Ovary (tissue), 9 donors: ENCODE data around the gene BTBD19. TPM values are rescaled to one million over a fixed set of nuclear protein-coding genes. Genes with fewer than 3 reads are reported as not detected.

Source experiments
- DNase-seq, 5 donors: peaks; one replicate each; pipeline ENCODE4 v3.0.0-alpha.2; 2019 to 2020
- H3K27ac ChIP-seq, 2 donors: fragments of 200-600 bp; one replicate each; pipeline versions ENCODE4 v1.5.1 to v1.8.0; 2019 to 2022
- H3K27me3 ChIP-seq: fragments of 200-600 bp; one replicate; pipeline ENCODE4 v1.8.0; 2022
- H3K36me3 ChIP-seq: fragments of 200-600 bp; sonication (generic); one replicate; pipeline ENCODE4 v1.5.1; 2019
- H3K4me1 ChIP-seq: one replicate; pipeline ENCODE4 v1.8.1; 2013; ENCODE audit warnings: mild to moderate bottlenecking, moderate library complexity; ENCODE audit not compliant: insufficient read depth
- H3K4me3 ChIP-seq: fragments of 200-600 bp; sonication (generic); one replicate; pipeline ENCODE4 v1.5.1; 2017
- H3K9me3 ChIP-seq, 2 donors: fragments of 200-600 bp in 1 of 2; sonication (generic) in 1 of 2; one replicate each; pipeline versions ENCODE4 v1.5.1 to v1.8.1; 2013 to 2019; ENCODE audit warnings: mild to moderate bottlenecking in 1 of 2, moderate library complexity in 1 of 2
- EP300 ChIP-seq: sonication (generic); formaldehyde crosslinking; IDR thresholded peaks from one replicate; pipeline ENCODE4 v1.6.1; 2017; ENCODE audit warnings: antibody characterized with exemption
- POLR2A ChIP-seq: fragments of 450-650 bp; IDR thresholded peaks from one replicate; pipeline ENCODE4 v1.6.1; 2017; ENCODE audit warnings: antibody characterized with exemption, mild to moderate bottlenecking, moderate library complexity
- WGBS, 3 donors: extraction: QIAGEN DNeasy Blood & Tissue Kit in 1 of 3; methylation state at CpG; one replicate each; pipeline versions ENCODE4 v1.1.5 to v1.1.7; 2013 to 2017; 5-methylcytosine and 5-hydroxymethylcytosine counted together
- intact Hi-C, 4 donors: fragments of 100-400 bp; cut with DNase I; formaldehyde crosslinking; loops; one replicate each; pipeline versions ENCODE4 v1.11.0 to v1.15.1; 2022 to 2023
- polyA plus RNA-seq, 2 donors: library from polyadenylated mRNA; stranded (reverse); fragments of 200-250 nt in 1 of 2; fragments of 350-450 nt in 1 of 2; fragmentation: Illumina TruSeq in 1 of 2; extraction: RNeasy Lipid Tissue Mini Kit (QIAGEN cat#74804) in 1 of 2; gene quantifications; one replicate each; pipeline ENCODE4 v1.2.3, GENCODE V29; 2013 to 2014
- total RNA-seq, 7 donors: library from RNA; depleted of rRNA in 2 of 7; stranded (reverse); fragments of >200 nt in 2 of 7; fragmentation: NEBNext Ultra II Directional in 3 of 7; extraction: Animal tissue kit (Norgen Biotek cat#: 25700) in 3 of 7; gene quantifications; one replicate each; pipeline versions ENCODE4 v1.1.0 to v1.2.4, GENCODE V29; 2016 to 2023
- TF ChIP-seq, protein P1 (sequence below), 3 donors: fragments of 450-650 bp in 2 of 3; fragments of 200-600 bp in 1 of 3; IDR thresholded peaks; one replicate each; pipeline versions ENCODE4 v1.5.1 to v1.8.0; 2016 to 2022; ENCODE audit warnings: antibody characterized with exemption in 3 of 3, mild to moderate bottlenecking in 1 of 3
- donor health status: DM: no; HTN: no; CAD: no; lungs with moderate emphysema.
- donor health status: DM: no; HTN: no; CAD: no.
- donor health status: Bipolar disorder and iron deficiency.
- donor health status: DM: yes; HTN: yes; CAD: no.
- donor health status: DM: no; HTN: no; CAD: no.
- donor health status: DM: yes; HTN: yes; CAD: no.

BTBD19 gene
- total and polyA plus RNA-seq, 9 donors, result 7.1 to 24.3 (median 15.0) TPM

DNA sequence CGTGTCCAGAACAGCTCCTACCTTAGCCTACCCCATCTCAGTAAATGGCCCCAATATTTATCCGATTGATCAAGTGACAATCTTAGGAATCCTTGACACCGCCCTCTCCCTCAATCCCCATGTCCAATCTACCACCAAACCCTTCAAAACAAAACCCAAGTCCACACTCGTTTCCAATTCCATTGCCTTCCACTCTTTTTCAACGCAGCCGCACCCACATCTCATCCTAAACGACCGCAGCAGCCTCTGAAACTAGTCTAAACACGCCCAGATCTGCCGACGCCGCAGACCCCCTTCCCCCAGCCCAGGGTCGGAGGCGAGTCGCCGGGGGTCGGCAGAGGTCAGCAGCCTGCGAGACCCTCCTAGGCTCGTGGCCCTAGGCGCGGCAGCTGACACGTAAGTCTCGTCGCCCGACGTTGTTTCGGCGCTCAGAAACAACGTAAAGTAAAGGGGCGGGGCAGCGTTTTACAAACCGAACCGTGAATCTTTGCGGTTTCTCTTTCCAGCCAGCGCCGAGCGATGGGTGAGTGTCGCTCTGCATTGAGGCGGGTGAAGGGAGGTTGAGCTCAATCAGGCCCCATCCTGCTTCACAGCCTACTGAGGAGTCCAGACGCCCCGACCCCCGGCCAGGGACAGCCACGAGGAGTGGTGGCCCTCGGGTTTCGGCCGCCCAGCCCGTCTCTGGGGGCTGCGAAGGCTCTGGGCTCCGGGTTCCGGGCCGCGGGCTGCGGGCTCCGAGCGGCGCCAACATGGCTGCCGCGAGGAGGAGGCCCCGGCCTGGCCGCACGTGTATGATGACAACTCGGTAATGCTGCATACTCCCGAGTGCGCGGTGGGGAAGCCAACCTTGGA is 33.0 kb upstream of the BTBD19 start, which contains the start of gene RPS8:
Gene RPS8 (plus strand): TSS at position 463 of the 852 bp plus-strand sequence. CDS start 57 bp downstream, at position 520.
- WGBS, 3 donors, result 0 to 1% (median 0%) methylated on average over 45 to 65 of the region's 65 CpGs
- H3K9me3 ChIP-seq, result no peaks in the 10 kb centered on the region
- peaks cover 5% of the 10 kb centered on the region for H3K4me1 ChIP-seq
- H3K27ac ChIP-seq, result peak within 1 kb of the TSS; percentile 81 to 94
- no peaks in the 10 kb centered on the region for H3K36me3 ChIP-seq
- intact Hi-C loops, result no loop called here
- H3K4me3 ChIP-seq, result peak within 1 kb of the TSS; percentile 74
- no peaks in the 10 kb centered on the region for H3K27me3 ChIP-seq
- TF ChIP-seq POLR2A (peak; percentile 97), EP300 (no peak)
- TF ChIP-seq, protein P1, sequence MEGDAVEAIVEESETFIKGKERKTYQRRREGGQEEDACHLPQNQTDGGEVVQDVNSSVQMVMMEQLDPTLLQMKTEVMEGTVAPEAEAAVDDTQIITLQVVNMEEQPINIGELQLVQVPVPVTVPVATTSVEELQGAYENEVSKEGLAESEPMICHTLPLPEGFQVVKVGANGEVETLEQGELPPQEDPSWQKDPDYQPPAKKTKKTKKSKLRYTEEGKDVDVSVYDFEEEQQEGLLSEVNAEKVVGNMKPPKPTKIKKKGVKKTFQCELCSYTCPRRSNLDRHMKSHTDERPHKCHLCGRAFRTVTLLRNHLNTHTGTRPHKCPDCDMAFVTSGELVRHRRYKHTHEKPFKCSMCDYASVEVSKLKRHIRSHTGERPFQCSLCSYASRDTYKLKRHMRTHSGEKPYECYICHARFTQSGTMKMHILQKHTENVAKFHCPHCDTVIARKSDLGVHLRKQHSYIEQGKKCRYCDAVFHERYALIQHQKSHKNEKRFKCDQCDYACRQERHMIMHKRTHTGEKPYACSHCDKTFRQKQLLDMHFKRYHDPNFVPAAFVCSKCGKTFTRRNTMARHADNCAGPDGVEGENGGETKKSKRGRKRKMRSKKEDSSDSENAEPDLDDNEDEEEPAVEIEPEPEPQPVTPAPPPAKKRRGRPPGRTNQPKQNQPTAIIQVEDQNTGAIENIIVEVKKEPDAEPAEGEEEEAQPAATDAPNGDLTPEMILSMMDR (IDR thresholded peaks at IDR 0.05), result peak in 1 of 3 donors; percentile 23
- peak; percentile 92 to 94 (median 94) for DNase-seq

DNA sequence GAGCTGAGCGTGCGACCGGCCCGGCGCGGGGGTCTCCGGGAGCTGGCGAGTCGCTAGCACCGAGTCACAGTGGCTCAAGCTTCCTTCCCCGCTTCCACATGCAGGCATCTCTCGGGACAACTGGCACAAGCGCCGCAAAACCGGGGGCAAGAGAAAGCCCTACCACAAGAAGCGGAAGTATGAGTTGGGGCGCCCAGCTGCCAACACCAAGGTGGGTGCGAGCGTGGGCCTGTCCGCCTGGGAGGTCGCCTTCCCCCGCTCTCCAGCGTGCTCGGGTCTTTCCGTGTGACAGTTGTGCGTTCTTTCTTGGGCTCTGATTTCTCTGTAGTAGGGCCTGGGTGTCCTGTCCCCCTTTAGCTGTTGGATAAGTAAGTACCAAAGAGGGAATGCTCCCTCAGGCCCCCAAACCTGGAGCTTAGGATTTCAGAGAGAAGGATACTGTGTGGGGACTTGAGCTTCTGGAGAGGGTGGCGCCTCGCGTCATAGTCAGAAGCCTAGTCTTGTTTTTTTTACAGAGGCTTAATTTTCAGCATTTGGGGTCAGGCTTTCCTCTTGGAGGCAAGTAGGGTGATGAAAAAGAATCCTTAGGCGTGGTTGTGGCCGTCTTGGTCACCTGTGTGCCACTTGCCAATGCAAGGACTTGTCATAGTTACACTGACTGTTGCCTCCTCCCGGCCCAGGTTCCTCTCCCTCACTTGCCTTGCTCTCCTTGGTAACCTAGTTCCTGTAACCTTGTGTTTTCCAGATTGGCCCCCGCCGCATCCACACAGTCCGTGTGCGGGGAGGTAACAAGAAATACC is 32.2 kb upstream of the BTBD19 start:
- no peaks in the 10 kb centered on the region for H3K9me3 ChIP-seq
- no peaks in the 10 kb centered on the region for H3K36me3 ChIP-seq
- TF ChIP-seq EP300 (no peak), POLR2A (no peak)
- TF ChIP-seq, protein P1 (IDR thresholded peaks at IDR 0.05), result no peak
- H3K4me3 ChIP-seq, result peak overlapping the region; percentile 74
- H3K27me3 ChIP-seq, result no peaks in the 10 kb centered on the region
- intact Hi-C loops, result no loop called here
- peaks cover 5% of the 10 kb centered on the region for H3K4me1 ChIP-seq
- peak overlapping the region; percentile 81 to 94 for H3K27ac ChIP-seq
- DNase-seq, result no peak
- whole genome bisulfite sequencing, 3 donors, result 1 to 4% (median 3%) methylated on average over 25 to 36 of the region's 36 CpGs

DNA sequence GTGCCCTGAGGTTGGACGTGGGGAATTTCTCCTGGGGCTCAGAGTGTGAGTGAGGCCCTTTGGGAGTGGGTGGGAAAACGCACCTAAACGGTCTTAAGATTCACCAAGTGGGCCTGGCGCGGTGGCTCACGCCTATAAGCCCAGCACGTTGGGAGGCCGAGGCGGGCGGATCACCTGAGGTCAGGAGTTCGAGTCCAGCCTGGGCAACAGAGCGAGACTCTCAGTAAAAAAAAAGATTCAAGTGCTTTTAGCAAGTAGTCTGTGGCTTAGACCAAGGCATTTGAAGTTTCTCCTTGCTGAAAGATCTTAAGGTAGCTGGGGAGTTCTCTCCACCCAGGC is 31.6 kb upstream of the BTBD19 start:
- Histone ChIP-seq H3K9me3 (no peaks in the 10 kb centered on the region), H3K36me3 (no peaks in the 10 kb centered on the region), H3K27ac (peak overlapping the region; percentile 81 to 94), H3K4me1 (peaks cover 5% of the 10 kb centered on the region), H3K4me3 (peak overlapping the region; percentile 74), H3K27me3 (no peaks in the 10 kb centered on the region)
- DNase-seq, result no peak
- WGBS, 3 donors, result 11 to 22% (median 16%) methylated on average over 12 of the region's 12 CpGs
- TF ChIP-seq, protein P1 (IDR thresholded peaks at IDR 0.05), result no peak
- TF ChIP-seq EP300, result no peak
- no peak for TF ChIP-seq POLR2A
- intact Hi-C loops, result no loop called here

DNA sequence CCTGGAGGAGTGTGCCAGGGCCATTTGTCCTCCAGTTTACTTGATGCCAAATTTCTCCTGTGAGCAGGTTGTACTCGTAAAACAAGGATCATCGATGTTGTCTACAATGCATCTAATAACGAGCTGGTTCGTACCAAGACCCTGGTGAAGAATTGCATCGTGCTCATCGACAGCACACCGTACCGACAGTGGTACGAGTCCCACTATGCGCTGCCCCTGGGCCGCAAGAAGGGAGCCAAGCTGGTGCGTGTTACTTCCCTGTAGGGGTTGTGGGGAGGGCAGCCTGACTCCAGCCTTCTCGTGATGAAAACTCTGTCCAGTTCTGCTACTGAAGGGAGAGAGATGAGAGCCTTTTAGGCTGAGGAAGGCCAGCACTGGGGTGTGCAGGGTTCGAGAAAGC is 30.8 kb upstream of the BTBD19 start:
- H3K4me1 ChIP-seq, result peaks cover 5% of the 10 kb centered on the region
- WGBS, 3 donors, result 59 to 70% (median 65%) methylated on average over 14 of the region's 14 CpGs
- no peak overlapping the region for H3K4me3 ChIP-seq
- TF ChIP-seq EP300 (no peak), POLR2A (no peak)
- TF ChIP-seq, protein P1 (IDR thresholded peaks at IDR 0.05), result no peak
- H3K36me3 ChIP-seq, result no peaks in the 10 kb centered on the region
- no peak for DNase-seq
- no peaks in the 10 kb centered on the region for H3K27me3 ChIP-seq
- no peak overlapping the region for H3K27ac ChIP-seq
- intact Hi-C loops, result no loop called here
- no peaks in the 10 kb centered on the region for H3K9me3 ChIP-seq
